ENCODE results near the gene CALML6. TPM values are rescaled to one million over a fixed set of nuclear protein-coding genes. Genes with fewer than 3 reads are reported as not detected.

The CALML6 gene
- polyA plus RNA-seq, 3 donors: 0.24 TPM; not detected in 2

- no peaks in the 10 kb centered on the region for H3K9me3 ChIP-seq (replicated peaks in 1 of 2; ENCODE audit: control insufficient read depth in 1 of 2, insufficient read depth in 1 of 2, low read length in 2 of 2)
- no peaks in the 10 kb centered on the region for H3K36me3 Mint-ChIP-seq
- H3K27ac ChIP-seq (ENCODE audit: low read depth in 1 of 2, low read length in 2 of 2): no peak overlapping the region
- intact Hi-C loops (cut with micrococcal nuclease): no loop called here
- H3K4me3 ChIP-seq (replicated peaks in 1 of 3; ENCODE audit: low read depth in 2 of 3, low read length in 3 of 3): no peak overlapping the region
- H3K27ac Mint-ChIP-seq: no peak overlapping the region
- no peak overlapping the region for H3K9ac ChIP-seq (ENCODE audit: insufficient read depth, low read length, poor library complexity, severe bottlenecking)
- no peaks in the 10 kb centered on the region for H3K27me3 ChIP-seq (ENCODE audit: control insufficient read depth in 2 of 2, insufficient read depth in 2 of 2, low read length in 2 of 2)
- no peaks in the 10 kb centered on the region for H4K20me1 ChIP-seq (ENCODE audit: insufficient read depth, low read length)
- TF ChIP-seq CTCF (IDR thresholded peaks at IDR 0.05): no peak
- H3K9me3 Mint-ChIP-seq: peaks cover 0 to 4% (median 0%) of the 10 kb centered on the region in 7 donors
- H3K4me1 ChIP-seq (ENCODE audit: control insufficient read depth in 1 of 2, insufficient read depth in 2 of 2, low read length in 2 of 2): no peaks in the 10 kb centered on the region
- H3K36me3 ChIP-seq (replicated peaks in 1 of 2; ENCODE audit: control insufficient read depth in 1 of 2, insufficient read depth in 2 of 2, low read length in 2 of 2): no peaks in the 10 kb centered on the region
- H3K27me3 Mint-ChIP-seq (ENCODE audit: low read depth in 3 of 3): peaks cover 5 to 6% (median 5%) of the 10 kb centered on the region in 3 donors
- DNase-seq: no peak
- no peaks in the 10 kb centered on the region for H3K79me2 ChIP-seq (ENCODE audit: insufficient read depth, low read length)
- no peaks in the 10 kb centered on the region for H3K4me1 Mint-ChIP-seq
- WGBS (ENCODE audit: insufficient coverage): 87% methylated on average over 24 of the region's 26 CpGs
- no peak overlapping the region for H3K4me3 Mint-ChIP-seq
- no peak overlapping the region for H3K4me2 ChIP-seq (replicated peaks; ENCODE audit: extremely low read depth, low read length, poor library complexity, severe bottlenecking)
- H2AFZ ChIP-seq (ENCODE audit: insufficient read depth, low read depth, low read length, poor library complexity, severe bottlenecking): no peak overlapping the region
Observed at GRCh38 chr1:1926346-1926811, 11.3 kb downstream of the CALML6 start.

GRCh38 chr1:1926886-1927660, 12.0 kb downstream of the CALML6 start:
- Histone ChIP-seq H3K36me3 (replicated peaks in 1 of 2; ENCODE audit: control insufficient read depth in 1 of 2, insufficient read depth in 2 of 2, low read length in 2 of 2) (no peaks in the 10 kb centered on the region), H3K27me3 (ENCODE audit: control insufficient read depth in 2 of 2, insufficient read depth in 2 of 2, low read length in 2 of 2) (no peaks in the 10 kb centered on the region), H3K4me1 (ENCODE audit: control insufficient read depth in 1 of 2, insufficient read depth in 2 of 2, low read length in 2 of 2) (no peaks in the 10 kb centered on the region), H3K9ac (ENCODE audit: insufficient read depth, low read length, poor library complexity, severe bottlenecking) (no peak overlapping the region), H4K20me1 (ENCODE audit: insufficient read depth, low read length) (no peaks in the 10 kb centered on the region), H3K4me2 (replicated peaks; ENCODE audit: extremely low read depth, low read length, poor library complexity, severe bottlenecking) (no peak overlapping the region), H3K9me3 (replicated peaks in 1 of 2; ENCODE audit: control insufficient read depth in 1 of 2, insufficient read depth in 1 of 2, low read length in 2 of 2) (no peaks in the 10 kb centered on the region), H3K4me3 (replicated peaks in 1 of 3; ENCODE audit: low read depth in 2 of 3, low read length in 3 of 3) (no peak overlapping the region), H2AFZ (ENCODE audit: insufficient read depth, low read depth, low read length, poor library complexity, severe bottlenecking) (no peak overlapping the region), H3K79me2 (ENCODE audit: insufficient read depth, low read length) (no peaks in the 10 kb centered on the region), H3K27ac (ENCODE audit: low read depth in 1 of 2, low read length in 2 of 2) (no peak overlapping the region)
- intact Hi-C loops (cut with micrococcal nuclease): no loop called here
- TF ChIP-seq CTCF (IDR thresholded peaks at IDR 0.05): no peak
- Mint-ChIP-seq H3K36me3 (no peaks in the 10 kb centered on the region), H3K9me3 (peaks cover 0 to 4% (median 0%) of the 10 kb centered on the region in 7 donors), H3K4me1 (no peaks in the 10 kb centered on the region), H3K27ac (no peak overlapping the region), H3K4me3 (no peak overlapping the region), H3K27me3 (ENCODE audit: low read depth in 3 of 3) (peaks cover 5 to 7% (median 5%) of the 10 kb centered on the region in 3 donors)
- DNase-seq: no peak
- 87% methylated on average over 19 of the region's 21 CpGs for WGBS (ENCODE audit: insufficient coverage)

All from CD14-positive monocyte (primary cell).